EH (cell line): ENCODE data around the gene IMMT.

Source experiments
- DNase-seq: peaks from one replicate; pipeline ENCODE4 v3.0.0-alpha.2; 2015; ENCODE audit warnings: low read depth

Gene IMMT

GRCh38 chr2:86199834-86200177 is 4.5 kb upstream of the IMMT start:
- no peak for DNase-seq

GRCh38 chr2:86195808-86196387 is 636 bp upstream of the IMMT start:
- DNase-seq: no peak

- DNase-seq: no peak
These were observed 559 bp downstream of the IMMT start for GRCh38 chr2:86194751-86195054.

GRCh38 chr2:86193901-86194567 is 1.2 kb downstream of the IMMT start:
- peak; percentile 32 for DNase-seq

- DNase-seq: no peak
These were observed 5.4 kb downstream of the IMMT start for GRCh38 chr2:86189782-86190416.

GRCh38 chr2:86186431-86186830 is 8.8 kb downstream of the IMMT start:
- DNase-seq: no peak

GRCh38 chr2:86185517-86186212 is 9.6 kb downstream of the IMMT start:
- DNase-seq: no peak

GRCh38 chr2:86176597-86176996 is 18.7 kb downstream of the IMMT start:
- DNase-seq: peak; percentile 48

GRCh38 chr2:86175828-86176227 is 19.4 kb downstream of the IMMT start:
- no peak for DNase-seq

- no peak for DNase-seq
These were observed 20.8 kb downstream of the IMMT start for GRCh38 chr2:86174445-86174844.

- DNase-seq: no peak
These were observed 22.7 kb downstream of the IMMT start for GRCh38 chr2:86172610-86173009.

GRCh38 chr2:86171295-86171694 is 24.0 kb downstream of the IMMT start:
- DNase-seq: no peak

GRCh38 chr2:86170449-86170848 is 24.8 kb downstream of the IMMT start:
- no peak for DNase-seq

GRCh38 chr2:86160156-86160952 is 34.9 kb downstream of the IMMT start:
- no peak for DNase-seq

- DNase-seq: no peak
These were observed 37.0 kb downstream of the IMMT start for GRCh38 chr2:86158286-86158685.

- DNase-seq: no peak
These were observed 38.2 kb downstream of the IMMT start for GRCh38 chr2:86157009-86157556.

GRCh38 chr2:86150502-86150901 is 44.8 kb downstream of the IMMT start:
- no peak for DNase-seq

GRCh38 chr2:86147793-86148192 is 47.5 kb downstream of the IMMT start:
- DNase-seq: no peak

GRCh38 chr2:86143926-86144685 is 51.2 kb downstream of the IMMT start:
- no peak for DNase-seq

- DNase-seq: no peak
These were observed 52.0 kb downstream of the IMMT start for GRCh38 chr2:86143307-86143706.
